Ammon's horn (tissue), 1 donor: ENCODE data around the gene ZNF316.

ENCODE experiments used
- DNase-seq: peaks from one replicate; pipeline ENCODE4 v3.0.0-alpha.2; 2016; ENCODE audit warnings: low spot score

Gene ZNF316

GRCh38 chr7:6691103-6691502 lies 54.0 kb downstream of the ZNF316 start:
- no peak for DNase-seq

GRCh38 chr7:6691609-6692106 lies 54.5 kb downstream of the ZNF316 start:
- no peak for DNase-seq

GRCh38 chr7:6700793-6701192 lies 63.7 kb downstream of the ZNF316 start:
- no peak for DNase-seq

- DNase-seq, result no peak
These were observed 64.7 kb downstream of the ZNF316 start for GRCh38 chr7:6701860-6702259.
